ENCODE data around the gene DLGAP4. TPM values are rescaled to one million over a fixed set of nuclear protein-coding genes. Genes with fewer than 3 reads are reported as not detected.

The DLGAP4 gene
- total RNA-seq, 1 donor from 2014 or later: 61.2 TPM

GRCh38 chr20:36333841-36334240 lies 27.7 kb downstream of the DLGAP4 start:
- H3K36me3 ChIP-seq: no peaks in the 10 kb centered on the region
- DNase-seq (no peak), ATAC-seq (no peak)
- intact Hi-C loops (cut with DNase I): no loop called here
- TF ChIP-seq CTCF (IDR thresholded peaks at IDR 0.05): no peak
- H3K4me1 ChIP-seq: no peaks in the 10 kb centered on the region
- no peaks in the 10 kb centered on the region for H3K9me3 ChIP-seq
- peaks cover 44% of the 10 kb centered on the region for H3K27me3 ChIP-seq
- no peak overlapping the region for H3K27ac ChIP-seq
- H3K4me3 ChIP-seq: no peak overlapping the region

GRCh38 chr20:36334281-36335205 lies 28.4 kb downstream of the DLGAP4 start:
- Histone ChIP-seq H3K27ac (no peak overlapping the region), H3K9me3 (no peaks in the 10 kb centered on the region), H3K36me3 (no peaks in the 10 kb centered on the region), H3K27me3 (peaks cover 46% of the 10 kb centered on the region), H3K4me3 (no peak overlapping the region), H3K4me1 (no peaks in the 10 kb centered on the region)
- ATAC-seq (no peak), DNase-seq (no peak)
- intact Hi-C loops (cut with DNase I): no loop called here
- TF ChIP-seq CTCF (IDR thresholded peaks at IDR 0.05): no peak

GRCh38 chr20:36335206-36335870 lies 29.2 kb downstream of the DLGAP4 start:
- Histone ChIP-seq H3K4me3 (no peak overlapping the region), H3K27ac (no peak overlapping the region), H3K27me3 (peaks cover 49% of the 10 kb centered on the region), H3K36me3 (no peaks in the 10 kb centered on the region), H3K9me3 (no peaks in the 10 kb centered on the region), H3K4me1 (no peaks in the 10 kb centered on the region)
- no peak for DNase-seq
- intact Hi-C loops (cut with DNase I): no loop called here
- TF ChIP-seq CTCF (IDR thresholded peaks at IDR 0.05): no peak
- no peak for ATAC-seq

- H3K27ac ChIP-seq: no peak overlapping the region
- no peaks in the 10 kb centered on the region for H3K9me3 ChIP-seq
- no peaks in the 10 kb centered on the region for H3K36me3 ChIP-seq
- DNase-seq: no peak
- H3K4me1 ChIP-seq: no peaks in the 10 kb centered on the region
- intact Hi-C loops (cut with DNase I): no loop called here
- peaks cover 56% of the 10 kb centered on the region for H3K27me3 ChIP-seq
- ATAC-seq: no peak
- no peak overlapping the region for H3K4me3 ChIP-seq
- no peak for TF ChIP-seq CTCF (IDR thresholded peaks at IDR 0.05)
These were observed 30.1 kb downstream of the DLGAP4 start for GRCh38 chr20:36336204-36336603.

GRCh38 chr20:36336954-36337704 lies 31.0 kb downstream of the DLGAP4 start:
- intact Hi-C loops (cut with DNase I): no loop called here
- Histone ChIP-seq H3K4me3 (no peak overlapping the region), H3K9me3 (no peaks in the 10 kb centered on the region), H3K27ac (no peak overlapping the region), H3K36me3 (no peaks in the 10 kb centered on the region), H3K27me3 (peaks cover 56% of the 10 kb centered on the region), H3K4me1 (no peaks in the 10 kb centered on the region)
- no peak for ATAC-seq
- TF ChIP-seq CTCF (IDR thresholded peaks at IDR 0.05): no peak
- DNase-seq: no peak

Measured in upper lobe of right lung (tissue), 1 donor.